HEK293 (cell line): Measurements from ENCODE around the gene C2orf69.

Source experiments
- GLI4 ChIP-seq: fragments of 450-650 bp; formaldehyde crosslinking; IDR thresholded peaks from 2 replicates; pipeline ENCODE4 v1.5.1; 2016; ENCODE audit warnings: missing biosample characterization, missing genetic modification characterization
- HOXC10 ChIP-seq: sonication (generic); formaldehyde crosslinking; IDR thresholded peaks from 2 replicates; pipeline ENCODE4 v1.8.1; 2023; ENCODE audit warnings: mild to moderate bottlenecking, missing genetic modification reagents
- KLF8 ChIP-seq: fragments of 450-650 bp; formaldehyde crosslinking; IDR thresholded peaks from 2 replicates; pipeline ENCODE4 v1.5.1; 2016; ENCODE audit warnings: missing biosample characterization, missing genetic modification characterization
- MYNN ChIP-seq: fragments of 450-650 bp; formaldehyde crosslinking; IDR thresholded peaks from 2 replicates; pipeline ENCODE4 v1.5.1; 2016; ENCODE audit warnings: missing biosample characterization, missing genetic modification characterization, borderline replicate concordance
- ZNF146 ChIP-seq: fragments of 450-650 bp; formaldehyde crosslinking; IDR thresholded peaks from 2 replicates; pipeline ENCODE4 v1.5.1; 2016; ENCODE audit warnings: missing biosample characterization, missing genetic modification characterization
- ZNF837 ChIP-seq: fragments of 450-650 bp; formaldehyde crosslinking; IDR thresholded peaks from 2 replicates; pipeline ENCODE4 v1.5.1; 2016; ENCODE audit warnings: missing biosample characterization, missing genetic modification characterization
- TF ChIP-seq, protein P1 (sequence below): fragments of 450-650 bp; formaldehyde crosslinking; IDR thresholded peaks from 2 replicates; pipeline ENCODE4 v1.5.1; 2016; ENCODE audit warnings: missing biosample characterization, missing genetic modification characterization

DNA sequence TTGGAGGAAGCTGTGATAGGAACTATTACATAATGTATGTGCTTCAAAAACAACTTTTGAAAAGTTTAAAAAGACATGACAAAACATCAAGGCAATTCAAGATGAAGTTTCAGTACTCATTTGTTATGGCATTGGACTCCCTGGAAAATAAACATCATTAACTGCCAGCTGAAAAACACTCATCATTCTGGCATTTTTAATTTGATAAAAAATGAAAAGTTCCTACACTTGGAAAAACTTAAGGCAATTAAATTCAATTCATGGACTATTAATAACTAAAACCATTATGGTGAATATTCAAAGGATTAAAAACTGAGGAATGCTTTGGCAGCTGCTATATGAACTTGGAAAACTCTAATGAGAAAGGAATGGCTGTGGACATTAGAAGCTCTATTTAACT lies 35.7 kb downstream of the C2orf69 start:
- TF ChIP-seq MYNN (tag by site-specific recombination) (no peak), ZNF837 (tag by site-specific recombination) (no peak), KLF8 (tag by site-specific recombination) (no peak), ZNF146 (tag by site-specific recombination) (no peak), HOXC10 (CRISPR knock-in tag) (no peak), GLI4 (tag by site-specific recombination) (no peak)
- TF ChIP-seq, protein P1, sequence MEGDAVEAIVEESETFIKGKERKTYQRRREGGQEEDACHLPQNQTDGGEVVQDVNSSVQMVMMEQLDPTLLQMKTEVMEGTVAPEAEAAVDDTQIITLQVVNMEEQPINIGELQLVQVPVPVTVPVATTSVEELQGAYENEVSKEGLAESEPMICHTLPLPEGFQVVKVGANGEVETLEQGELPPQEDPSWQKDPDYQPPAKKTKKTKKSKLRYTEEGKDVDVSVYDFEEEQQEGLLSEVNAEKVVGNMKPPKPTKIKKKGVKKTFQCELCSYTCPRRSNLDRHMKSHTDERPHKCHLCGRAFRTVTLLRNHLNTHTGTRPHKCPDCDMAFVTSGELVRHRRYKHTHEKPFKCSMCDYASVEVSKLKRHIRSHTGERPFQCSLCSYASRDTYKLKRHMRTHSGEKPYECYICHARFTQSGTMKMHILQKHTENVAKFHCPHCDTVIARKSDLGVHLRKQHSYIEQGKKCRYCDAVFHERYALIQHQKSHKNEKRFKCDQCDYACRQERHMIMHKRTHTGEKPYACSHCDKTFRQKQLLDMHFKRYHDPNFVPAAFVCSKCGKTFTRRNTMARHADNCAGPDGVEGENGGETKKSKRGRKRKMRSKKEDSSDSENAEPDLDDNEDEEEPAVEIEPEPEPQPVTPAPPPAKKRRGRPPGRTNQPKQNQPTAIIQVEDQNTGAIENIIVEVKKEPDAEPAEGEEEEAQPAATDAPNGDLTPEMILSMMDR (tag by site-specific recombination), result no peak
